SU-DHL-6 (cell line): ENCODE data around the gene UCHL1.
"Not testable (repeated sequence)": the region's sequence is repeated elsewhere in the genome, so short reads cannot be mapped to it uniquely, and the experiment has no call there.

Experiments used
- H2AFZ ChIP-seq: fragments of 200-600 bp; sonication (generic); 2 replicates; pipeline ENCODE4 v1.6.1; 2014; ENCODE audit warnings: low read depth, mild to moderate bottlenecking, moderate library complexity, mixed read lengths, antibody characterized with exemption, low read length; ENCODE audit not compliant: severe bottlenecking
- H3F3A ChIP-seq: fragments of 200-600 bp; shearing (Covaris generic); 2 replicates; pipeline ENCODE4 v1.6.0; 2016; ENCODE audit warnings: antibody characterized with exemption, mild to moderate bottlenecking; ENCODE audit not compliant: insufficient read depth
- H3K27ac ChIP-seq: fragments of 200-600 bp; sonication (generic); 2 replicates; pipeline ENCODE4 v1.5.1; 2016; ENCODE audit warnings: low read depth, mild to moderate bottlenecking, low read length, moderate library complexity, mixed read lengths
- H3K27me3 ChIP-seq: fragments of 200-600 bp; sonication (generic), shearing (Covaris generic); 2 replicates; pipeline ENCODE4 v1.6.0; 2014; ENCODE audit warnings: mild to moderate bottlenecking, low read length
- H3K36me3 ChIP-seq: fragments of 200-600 bp; sonication (generic); 2 replicates; pipeline ENCODE4 v1.6.1; 2014; ENCODE audit warnings: mild to moderate bottlenecking, low read length, mixed read lengths
- H3K4me2 ChIP-seq: fragments of 300-600, 200-600 bp; shearing (Covaris generic), sonication (generic); 2 replicates; pipeline ENCODE4 v1.6.0; 2014; ENCODE audit warnings: low read length, low read depth, mild to moderate bottlenecking; ENCODE audit not compliant: poor library complexity, severe bottlenecking
- H3K4me3 ChIP-seq: fragments of 200-600 bp; sonication (generic); 2 replicates; pipeline ENCODE4 v1.5.1; 2014; ENCODE audit warnings: antibody characterized with exemption, low read length, mild to moderate bottlenecking, mixed read lengths; ENCODE audit not compliant: insufficient read depth, poor library complexity, severe bottlenecking
- H3K79me2 ChIP-seq: fragments of 200-600 bp; sonication (generic); 2 replicates; pipeline ENCODE4 v1.6.1; 2014; ENCODE audit warnings: mild to moderate bottlenecking, low read length, moderate library complexity; ENCODE audit not compliant: insufficient read depth
- H3K9ac ChIP-seq: fragments of 200-600 bp; sonication (generic); 2 replicates; pipeline ENCODE4 v1.7.0; 2014; ENCODE audit warnings: mild to moderate bottlenecking, low read length
- H3K9me2 ChIP-seq: fragments of 200-600 bp; sonication (generic); replicated peaks from 2 replicates; pipeline ENCODE4 v1.6.1; 2014; ENCODE audit warnings: low read length; ENCODE audit not compliant: insufficient read depth
- H3K9me3 ChIP-seq: fragments of 200-600 bp; sonication (generic); 2 replicates; pipeline ENCODE4 v1.6.1; 2014; ENCODE audit warnings: low read length, mixed read lengths; ENCODE audit not compliant: insufficient read depth
- H4K20me1 ChIP-seq: fragments of 200-600 bp; sonication (generic); 2 replicates; pipeline ENCODE4 v1.6.1; 2014; ENCODE audit warnings: low read depth, mild to moderate bottlenecking, antibody characterized with exemption, low read length, moderate library complexity, mixed read lengths
- CTCF ChIP-seq: fragments of 200-600 bp; sonication (generic); IDR thresholded peaks from one replicate; pipeline ENCODE4 v1.5.1; 2017; ENCODE audit warnings: antibody characterized with exemption, mild to moderate bottlenecking, low read length, moderate library complexity; ENCODE audit not compliant: insufficient read depth, poor library complexity, severe bottlenecking
- EZH2phosphoT487 ChIP-seq: fragments of 200-600 bp; sonication (generic), shearing (Covaris generic); conservative IDR thresholded peaks from 2 replicates; pipeline ENCODE4 v1.6.1; 2018; ENCODE audit warnings: mild to moderate bottlenecking, antibody characterized with exemption, low read length, moderate library complexity, mixed read lengths

Gene UCHL1

GRCh38 chr4:41269682-41270081 lies 13.0 kb downstream of the UCHL1 start:
- Histone ChIP-seq H3K36me3 (0 out of 2 replicates have a peak, but pooled peaks cover 4% of the 10 kb centered on the region), H3K9ac (no peak overlapping the region), H3K79me2 (no peaks in the 10 kb centered on the region), H2AFZ (no peak overlapping the region), H3K27ac (no peak overlapping the region), H3F3A (no peaks in the 10 kb centered on the region), H3K9me3 (no peaks in the 10 kb centered on the region), H3K9me2 (no peaks in the 10 kb centered on the region), H4K20me1 (no peaks in the 10 kb centered on the region), H3K4me3 (no peak overlapping the region), H3K4me2 (no peak overlapping the region), H3K27me3 (no peaks in the 10 kb centered on the region)
- TF ChIP-seq CTCF (no peak), EZH2phosphoT487 (no peak)

GRCh38 chr4:41275931-41276330 lies 19.2 kb downstream of the UCHL1 start:
- H3F3A ChIP-seq, H3K9ac ChIP-seq, H3K36me3 ChIP-seq, H3K27ac ChIP-seq, H2AFZ ChIP-seq, H4K20me1 ChIP-seq, H3K4me2 ChIP-seq, H3K9me2 ChIP-seq, H3K27me3 ChIP-seq, H3K79me2 ChIP-seq, H3K9me3 ChIP-seq, H3K4me3 ChIP-seq: not testable (repeated sequence)

GRCh38 chr4:41280010-41280409 lies 23.3 kb downstream of the UCHL1 start:
- Histone ChIP-seq H3K36me3 (no peaks in the 10 kb centered on the region), H3F3A (no peaks in the 10 kb centered on the region), H4K20me1 (no peaks in the 10 kb centered on the region), H3K4me3 (no peak overlapping the region), H3K9me3 (no peaks in the 10 kb centered on the region), H3K27ac (no peak overlapping the region), H3K79me2 (no peaks in the 10 kb centered on the region), H3K27me3 (no peaks in the 10 kb centered on the region), H3K9ac (no peak overlapping the region), H3K9me2 (no peaks in the 10 kb centered on the region), H2AFZ (no peak overlapping the region), H3K4me2 (no peak overlapping the region)
- TF ChIP-seq EZH2phosphoT487 (no peak), CTCF (no peak)

GRCh38 chr4:41281038-41281634 lies 24.4 kb downstream of the UCHL1 start:
- Histone ChIP-seq H3K27ac (no peak overlapping the region), H3K4me3 (no peak overlapping the region), H3K27me3 (no peaks in the 10 kb centered on the region), H3K36me3 (no peaks in the 10 kb centered on the region), H3F3A (no peaks in the 10 kb centered on the region), H2AFZ (no peak overlapping the region), H4K20me1 (no peaks in the 10 kb centered on the region), H3K79me2 (no peaks in the 10 kb centered on the region), H3K9me2 (no peaks in the 10 kb centered on the region), H3K4me2 (no peak overlapping the region), H3K9ac (no peak overlapping the region), H3K9me3 (no peaks in the 10 kb centered on the region)
- no peak for TF ChIP-seq EZH2phosphoT487
- peak; percentile 84 for TF ChIP-seq CTCF
